ENCODE results near the gene ARMC2.

GRCh38 chr6:108996208-108996607 is 148.0 kb downstream of the ARMC2 start:
- TF ChIP-seq ZNF274 (IDR thresholded peaks at IDR 0.05; ENCODE audit: low read depth, low read length) (no peak), YY1 (IDR thresholded peaks at IDR 0.05; ENCODE audit: insufficient read depth, insufficient read length) (no peak)

All from NT2/D1 (cell line).